ENCODE measurements around the gene ABCC12.

- TF ChIP-seq CTCF (conservative IDR thresholded peaks at IDR 0.05 in 1 of 2, IDR thresholded peaks at IDR 0.05 in 1 of 2; ENCODE audit: low read depth in 1 of 2, low read length in 2 of 2) (no peak), EZH2 (IDR thresholded peaks at IDR 0.05; ENCODE audit: low read length, missing control alignments) (no peak)
Observed at GRCh38 chr16:48139517-48139916, 16.3 kb downstream of the ABCC12 start.
